Esophagus muscularis mucosa (tissue), 4 donors: ENCODE measurements around the gene HOMER3. TPM values are rescaled to one million over a fixed set of nuclear protein-coding genes. Genes with fewer than 3 reads are reported as not detected.
"Not testable (repeated sequence)": the region's sequence is repeated elsewhere in the genome, so short reads cannot be mapped to it uniquely, and the experiment has no call there.

ENCODE experiments used
- DNase-seq: peaks from one replicate; pipeline ENCODE4 v3.0.0-alpha.2; 2017; ENCODE audit errors: extremely low spot score
- H3K27ac ChIP-seq, 4 donors: fragments of 200-600 bp; sonication (generic); replicated peaks in 1 of 4; 1 replicate in 3 of 4; 2 replicates in 1 of 4; pipeline ENCODE4 v1.5.1; 2016 to 2019; ENCODE audit warnings: mild to moderate bottlenecking in 1 of 4
- H3K27me3 ChIP-seq, 4 donors: fragments of 200-600 bp; sonication (generic); one replicate each; pipeline versions ENCODE4 v1.5.1 to v1.6.0; 2016 to 2019
- H3K36me3 ChIP-seq, 4 donors: fragments of 200-600 bp; sonication (generic); one replicate each; pipeline ENCODE4 v1.5.1; 2016 to 2019
- H3K4me1 ChIP-seq, 4 donors: fragments of 200-600 bp; sonication (generic); one replicate each; pipeline ENCODE4 v1.5.1; 2016 to 2019
- H3K4me3 ChIP-seq, 4 donors: fragments of 200-600 bp; sonication (generic); 1 replicate in 2 of 4; 2 replicates in 2 of 4; pipeline ENCODE4 v1.5.1; 2016 to 2019; ENCODE audit warnings: mild to moderate bottlenecking in 4 of 4, moderate library complexity in 1 of 4
- H3K9me3 ChIP-seq, 4 donors: fragments of 200-600 bp; sonication (generic); 1 replicate in 3 of 4; 2 replicates in 1 of 4; pipeline ENCODE4 v1.5.1; 2016 to 2019
- EP300 ChIP-seq: sonication (generic); formaldehyde crosslinking; IDR thresholded peaks from one replicate; pipeline ENCODE4 v1.6.1; 2017; ENCODE audit warnings: antibody characterized with exemption
- POLR2A ChIP-seq: fragments of 450-650 bp; IDR thresholded peaks from one replicate; pipeline ENCODE4 v1.6.1; 2017; ENCODE audit warnings: antibody characterized with exemption, moderate library complexity, mild to moderate bottlenecking, low read depth
- POLR2AphosphoS5 ChIP-seq, 2 donors: sonication (generic); formaldehyde crosslinking; IDR thresholded peaks; one replicate each; pipeline ENCODE4 v1.6.1; 2017; ENCODE audit warnings: antibody characterized with exemption in 2 of 2
- WGBS: methylation state at CpG from one replicate; pipeline ENCODE4 v1.1.5; 2018; 5-methylcytosine and 5-hydroxymethylcytosine counted together
- intact Hi-C: fragments of 100-400 bp; cut with DNase I; formaldehyde crosslinking; loops from one replicate; pipeline ENCODE4 v1.15.1; 2023
- total RNA-seq, 4 donors: library from RNA; depleted of rRNA; stranded (reverse); fragments of >200 nt; gene quantifications; one replicate each; pipeline versions ENCODE4 v1.1.0 to v1.2.1, GENCODE V29; 2016
- TF ChIP-seq, protein P1 (sequence below), 3 experiments: fragments of 200-600 bp in 2 of 3; fragments of 450-650 bp in 1 of 3; sonication (generic) in 2 of 3; IDR thresholded peaks; one replicate each; pipeline ENCODE4 v1.5.1; 2017 to 2019; ENCODE audit warnings: antibody characterized with exemption in 3 of 3, mild to moderate bottlenecking in 2 of 3, moderate library complexity in 1 of 3

The HOMER3 gene
- total RNA-seq, 4 donors from 2014 or later: 26.7 to 47.8 (median 39.1) TPM

GRCh38 chr19:18961767-18962620, 21.0 kb upstream of the HOMER3 start:
- Histone ChIP-seq H3K4me3 (no peak overlapping the region), H3K27me3 (peaks cover 0 to 35% (median 0%) of the 10 kb centered on the region in 4 donors), H3K36me3 (no peaks in the 10 kb centered on the region), H3K27ac (no peak overlapping the region), H3K9me3 (no peaks in the 10 kb centered on the region), H3K4me1 (no peaks in the 10 kb centered on the region)
- no peak for DNase-seq
- WGBS: 29% methylated on average over 19 of the region's 26 CpGs
- no peak for TF ChIP-seq POLR2A
- TF ChIP-seq EP300: no peak
- TF ChIP-seq, protein P1, sequence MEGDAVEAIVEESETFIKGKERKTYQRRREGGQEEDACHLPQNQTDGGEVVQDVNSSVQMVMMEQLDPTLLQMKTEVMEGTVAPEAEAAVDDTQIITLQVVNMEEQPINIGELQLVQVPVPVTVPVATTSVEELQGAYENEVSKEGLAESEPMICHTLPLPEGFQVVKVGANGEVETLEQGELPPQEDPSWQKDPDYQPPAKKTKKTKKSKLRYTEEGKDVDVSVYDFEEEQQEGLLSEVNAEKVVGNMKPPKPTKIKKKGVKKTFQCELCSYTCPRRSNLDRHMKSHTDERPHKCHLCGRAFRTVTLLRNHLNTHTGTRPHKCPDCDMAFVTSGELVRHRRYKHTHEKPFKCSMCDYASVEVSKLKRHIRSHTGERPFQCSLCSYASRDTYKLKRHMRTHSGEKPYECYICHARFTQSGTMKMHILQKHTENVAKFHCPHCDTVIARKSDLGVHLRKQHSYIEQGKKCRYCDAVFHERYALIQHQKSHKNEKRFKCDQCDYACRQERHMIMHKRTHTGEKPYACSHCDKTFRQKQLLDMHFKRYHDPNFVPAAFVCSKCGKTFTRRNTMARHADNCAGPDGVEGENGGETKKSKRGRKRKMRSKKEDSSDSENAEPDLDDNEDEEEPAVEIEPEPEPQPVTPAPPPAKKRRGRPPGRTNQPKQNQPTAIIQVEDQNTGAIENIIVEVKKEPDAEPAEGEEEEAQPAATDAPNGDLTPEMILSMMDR (IDR thresholded peaks at IDR 0.05): no peak
- no peak for TF ChIP-seq POLR2AphosphoS5 (IDR thresholded peaks at IDR 0.05)
- intact Hi-C loops: no loop called here

GRCh38 chr19:18960370-18960769, 19.4 kb upstream of the HOMER3 start:
- 81% methylated on average over 4 of the region's 4 CpGs for WGBS
- TF ChIP-seq EP300 (no peak), POLR2AphosphoS5 (IDR thresholded peaks at IDR 0.05) (no peak), POLR2A (no peak)
- TF ChIP-seq, protein P1 (IDR thresholded peaks at IDR 0.05): no peak
- no peak for DNase-seq
- no peaks in the 10 kb centered on the region for H3K36me3 ChIP-seq
- H3K4me3 ChIP-seq: no peak overlapping the region
- H3K4me1 ChIP-seq: no peaks in the 10 kb centered on the region
- H3K27me3 ChIP-seq: peaks cover 0 to 40% (median 0%) of the 10 kb centered on the region in 4 donors
- H3K27ac ChIP-seq: no peak overlapping the region
- intact Hi-C loops: no loop called here
- H3K9me3 ChIP-seq: no peaks in the 10 kb centered on the region

DNA sequence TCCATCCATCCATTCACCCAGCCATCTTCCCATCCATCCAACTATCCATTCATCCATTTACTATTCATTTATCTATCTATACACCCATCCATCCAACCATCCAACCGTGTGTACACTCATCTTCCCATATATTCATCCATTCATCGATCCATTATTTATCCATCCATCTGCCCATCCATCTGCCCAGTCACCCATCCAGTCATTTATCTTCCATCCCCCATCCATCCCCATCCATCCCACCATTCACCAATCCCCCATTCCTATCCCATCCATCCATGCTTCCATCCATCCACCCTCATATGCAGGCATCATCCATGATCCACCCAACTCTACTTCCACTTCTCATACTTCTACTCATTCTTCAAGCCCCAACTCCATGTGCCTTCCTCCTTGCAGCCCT, 14.0 kb upstream of the HOMER3 start:
- no peaks in the 10 kb centered on the region for H3K4me1 ChIP-seq
- 94% methylated on average over 2 of the region's 2 CpGs for WGBS
- DNase-seq: no peak
- H3K36me3 ChIP-seq: no peaks in the 10 kb centered on the region
- no peak overlapping the region for H3K4me3 ChIP-seq
- TF ChIP-seq, protein P1 (IDR thresholded peaks at IDR 0.05): no peak
- TF ChIP-seq POLR2A (no peak), POLR2AphosphoS5 (IDR thresholded peaks at IDR 0.05) (no peak), EP300 (no peak)
- H3K9me3 ChIP-seq: no peaks in the 10 kb centered on the region
- H3K27ac ChIP-seq: no peak overlapping the region
- intact Hi-C loops: no loop called here
- H3K27me3 ChIP-seq: peaks cover 0 to 14% (median 0%) of the 10 kb centered on the region in 4 donors

- Histone ChIP-seq H3K36me3 (no peaks in the 10 kb centered on the region), H3K4me3 (no peak overlapping the region), H3K27me3 (peaks cover 0 to 8% (median 0%) of the 10 kb centered on the region in 4 donors), H3K9me3 (no peaks in the 10 kb centered on the region), H3K27ac (no peak overlapping the region), H3K4me1 (no peaks in the 10 kb centered on the region)
- TF ChIP-seq POLR2AphosphoS5 (IDR thresholded peaks at IDR 0.05): no peak
- no peak for TF ChIP-seq POLR2A
- WGBS: 84% methylated on average over 3 of the region's 3 CpGs
- no peak for DNase-seq
- intact Hi-C loops: no loop called here
Observed at GRCh38 chr19:18954094-18954493, 13.1 kb upstream of the HOMER3 start.

GRCh38 chr19:18952364-18953003, 11.5 kb upstream of the HOMER3 start:
- H3K27me3 ChIP-seq: peaks cover 0 to 11% (median 0%) of the 10 kb centered on the region in 4 donors
- H3K27ac ChIP-seq, H3K4me1 ChIP-seq, H3K36me3 ChIP-seq, DNase-seq, H3K4me3 ChIP-seq, H3K9me3 ChIP-seq, intact Hi-C loops: not testable (repeated sequence)
- WGBS: 58% methylated on average over 17 of the region's 17 CpGs
